CD14-positive monocyte (primary cell): Measurements from ENCODE around the gene TICRR. TPM values are rescaled to one million over a fixed set of nuclear protein-coding genes. Genes with fewer than 3 reads are reported as not detected.

Source experiments
- DNase-seq, 3 donors: peaks; one replicate each; pipeline ENCODE4 v3.0.0-alpha.2; 2011 to 2022
- H2AFZ ChIP-seq: 2 replicates; pipeline ENCODE4 v1.6.0; 2012; ENCODE audit warnings: mild to moderate bottlenecking, low read depth, low read length, inconsistent platforms; ENCODE audit not compliant: insufficient read depth, poor library complexity, severe bottlenecking
- H3K27ac ChIP-seq, 2 donors: 1 replicate in 1 of 2; 2 replicates in 1 of 2; pipeline ENCODE4 v1.5.1; 2012 to 2013; ENCODE audit warnings: low read length in 2 of 2, control low read depth in 1 of 2, inconsistent platforms in 1 of 2, low read depth in 1 of 2, mild to moderate bottlenecking in 1 of 2
- H3K27me3 ChIP-seq, 2 donors: one replicate each; pipeline versions ENCODE4 v1.6.0 to v1.6.1; 2011 to 2013; ENCODE audit warnings: low read length in 2 of 2; ENCODE audit not compliant: control insufficient read depth in 2 of 2, insufficient read depth in 2 of 2
- H3K36me3 ChIP-seq, 2 donors: replicated peaks in 1 of 2; 1 replicate in 1 of 2; 2 replicates in 1 of 2; pipeline versions ENCODE4 v1.5.1 to v1.6.1; 2012 to 2013; ENCODE audit warnings: low read length in 2 of 2, control low read depth in 1 of 2, inconsistent platforms in 1 of 2, mild to moderate bottlenecking in 1 of 2; ENCODE audit not compliant: insufficient read depth in 2 of 2, control insufficient read depth in 1 of 2
- H3K4me1 ChIP-seq, 2 donors: 1 replicate in 1 of 2; 2 replicates in 1 of 2; pipeline versions ENCODE4 v1.5.1 to v1.6.1; 2012 to 2013; ENCODE audit warnings: low read length in 2 of 2, control low read depth in 1 of 2, inconsistent platforms in 1 of 2, mild to moderate bottlenecking in 1 of 2, moderate library complexity in 1 of 2; ENCODE audit not compliant: insufficient read depth in 2 of 2, control insufficient read depth in 1 of 2
- H3K4me2 ChIP-seq: replicated peaks from 2 replicates; pipeline ENCODE3; 2012; ENCODE audit warnings: low read length, moderate library complexity, mild to moderate bottlenecking; ENCODE audit not compliant: poor library complexity, severe bottlenecking; ENCODE audit errors: extremely low read depth
- H3K4me3 ChIP-seq, 3 experiments: fragments of 200-600 bp in 1 of 3; sonication (generic) in 1 of 3; replicated peaks in 1 of 3; 1 replicate in 2 of 3; 2 replicates in 1 of 3; pipeline ENCODE4 v1.5.1; 2011 to 2013; ENCODE audit warnings: low read length in 3 of 3, mild to moderate bottlenecking in 3 of 3, control low read depth in 2 of 3, low read depth in 2 of 3, inconsistent platforms in 1 of 3, moderate library complexity in 1 of 3
- H3K79me2 ChIP-seq: 2 replicates; pipeline ENCODE4 v1.6.0; 2012; ENCODE audit warnings: mild to moderate bottlenecking, control low read depth, inconsistent platforms, low read length, moderate library complexity; ENCODE audit not compliant: insufficient read depth
- H3K9ac ChIP-seq: 2 replicates; pipeline ENCODE4 v1.6.0; 2017; ENCODE audit warnings: low read length, mild to moderate bottlenecking; ENCODE audit not compliant: insufficient read depth, poor library complexity, severe bottlenecking
- H3K9me3 ChIP-seq, 2 donors: replicated peaks in 1 of 2; 1 replicate in 1 of 2; 2 replicates in 1 of 2; pipeline versions ENCODE4 v1.5.1 to v1.6.1; 2012 to 2013; ENCODE audit warnings: low read length in 2 of 2, control low read depth in 1 of 2; ENCODE audit not compliant: control insufficient read depth in 1 of 2, insufficient read depth in 1 of 2
- H4K20me1 ChIP-seq: 2 replicates; pipeline ENCODE4 v1.6.0; 2012; ENCODE audit warnings: mild to moderate bottlenecking, low read length, control low read depth, moderate library complexity; ENCODE audit not compliant: insufficient read depth
- H3K27ac Mint-ChIP-seq, 7 donors: one replicate each; pipeline ENCODE4 v1.8.0; 2020; ENCODE audit warnings: mild to moderate bottlenecking in 7 of 7, mixed read lengths in 7 of 7, moderate library complexity in 6 of 7, inconsistent platforms in 2 of 7
- H3K27me3 Mint-ChIP-seq, 3 donors: one replicate each; pipeline ENCODE4 v1.8.0; 2021 to 2022; ENCODE audit warnings: low read depth in 3 of 3, mild to moderate bottlenecking in 3 of 3, mixed read lengths in 3 of 3, moderate library complexity in 3 of 3, inconsistent platforms in 1 of 3
- H3K36me3 Mint-ChIP-seq, 2 donors: one replicate each; pipeline ENCODE4 v1.8.0; 2020; ENCODE audit warnings: mixed read lengths in 2 of 2, inconsistent platforms in 1 of 2, mild to moderate bottlenecking in 1 of 2
- H3K4me1 Mint-ChIP-seq: one replicate; pipeline ENCODE4 v1.8.0; 2020; ENCODE audit warnings: mild to moderate bottlenecking, mixed read lengths
- H3K4me3 Mint-ChIP-seq, 2 donors: one replicate each; pipeline ENCODE4 v1.8.0; 2020; ENCODE audit warnings: mild to moderate bottlenecking in 2 of 2, mixed read lengths in 2 of 2, moderate library complexity in 1 of 2
- H3K9me3 Mint-ChIP-seq, 7 donors: one replicate each; pipeline ENCODE4 v1.8.0; 2020 to 2022; ENCODE audit warnings: mixed read lengths in 7 of 7, mild to moderate bottlenecking in 6 of 7, moderate library complexity in 6 of 7, inconsistent platforms in 2 of 7
- WGBS: methylation state at CpG from one replicate; pipeline ENCODE4 v1.1.5; 2013; ENCODE audit warnings: missing lambda C conversion rate; ENCODE audit not compliant: insufficient coverage; 5-methylcytosine and 5-hydroxymethylcytosine counted together
- intact Hi-C, 2 donors: fragments of 100-400 bp; cut with micrococcal nuclease; formaldehyde crosslinking; loops; one replicate each; pipeline versions ENCODE4 v1.15.0 to v1.15.1; 2023
- polyA plus RNA-seq, 3 donors: library from polyadenylated mRNA; depleted of rRNA in 1 of 3; unstranded in 2 of 3; stranded (reverse) in 1 of 3; fragments of 300-500 nt in 2 of 3; fragments of >200 nt in 1 of 3; fragmentation: Illumina TruSeq in 2 of 3; gene quantifications; 1 replicate in 2 of 3; 2 replicates in 1 of 3; pipeline ENCODE4 v1.2.3, GENCODE V29; 2012 to 2021
- TF ChIP-seq, protein P1 (sequence below): fragments of 200-600 bp; IDR thresholded peaks from one replicate; pipeline ENCODE4 v1.8.0; 2022; ENCODE audit warnings: antibody characterized with exemption, mild to moderate bottlenecking

The TICRR gene
- polyA plus RNA-seq, 3 donors, result not detected

DNA sequence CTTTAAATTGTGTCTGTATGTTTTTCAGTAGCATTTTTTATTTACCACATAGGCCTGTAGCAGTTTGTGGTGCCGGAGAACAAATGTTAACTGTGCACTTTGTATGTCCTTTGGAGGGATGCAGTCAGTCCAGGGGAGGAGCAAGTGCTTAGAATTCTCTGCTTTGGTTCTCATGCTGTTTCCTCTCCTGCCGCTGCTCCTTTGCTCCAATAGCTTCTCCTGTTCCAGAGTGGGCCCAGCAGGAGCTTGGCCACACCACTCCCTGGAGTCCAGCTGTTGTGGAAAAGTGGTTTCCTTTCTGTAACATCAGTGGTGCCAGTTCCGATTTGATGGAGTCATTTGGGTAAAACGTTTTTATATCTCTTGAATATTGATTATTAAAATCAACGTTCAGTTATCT lies 16.6 kb downstream of the TICRR start:
- no peak overlapping the region for H3K4me3 ChIP-seq
- Mint-ChIP-seq H3K4me1 (no peaks in the 10 kb centered on the region), H3K9me3 (no peaks in the 10 kb centered on the region), H3K27ac (peak overlapping the region in 1 of 7 donors; percentile 4), H3K4me3 (no peak overlapping the region), H3K36me3 (peaks cover 47 to 60% of the 10 kb centered on the region in 2 donors), H3K27me3 (no peaks in the 10 kb centered on the region)
- H3K9me3 ChIP-seq, result no peaks in the 10 kb centered on the region
- TF ChIP-seq, protein P1, sequence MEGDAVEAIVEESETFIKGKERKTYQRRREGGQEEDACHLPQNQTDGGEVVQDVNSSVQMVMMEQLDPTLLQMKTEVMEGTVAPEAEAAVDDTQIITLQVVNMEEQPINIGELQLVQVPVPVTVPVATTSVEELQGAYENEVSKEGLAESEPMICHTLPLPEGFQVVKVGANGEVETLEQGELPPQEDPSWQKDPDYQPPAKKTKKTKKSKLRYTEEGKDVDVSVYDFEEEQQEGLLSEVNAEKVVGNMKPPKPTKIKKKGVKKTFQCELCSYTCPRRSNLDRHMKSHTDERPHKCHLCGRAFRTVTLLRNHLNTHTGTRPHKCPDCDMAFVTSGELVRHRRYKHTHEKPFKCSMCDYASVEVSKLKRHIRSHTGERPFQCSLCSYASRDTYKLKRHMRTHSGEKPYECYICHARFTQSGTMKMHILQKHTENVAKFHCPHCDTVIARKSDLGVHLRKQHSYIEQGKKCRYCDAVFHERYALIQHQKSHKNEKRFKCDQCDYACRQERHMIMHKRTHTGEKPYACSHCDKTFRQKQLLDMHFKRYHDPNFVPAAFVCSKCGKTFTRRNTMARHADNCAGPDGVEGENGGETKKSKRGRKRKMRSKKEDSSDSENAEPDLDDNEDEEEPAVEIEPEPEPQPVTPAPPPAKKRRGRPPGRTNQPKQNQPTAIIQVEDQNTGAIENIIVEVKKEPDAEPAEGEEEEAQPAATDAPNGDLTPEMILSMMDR, result no peak
- no peaks in the 10 kb centered on the region for H3K4me1 ChIP-seq
- no peak overlapping the region for H3K4me2 ChIP-seq
- H3K79me2 ChIP-seq, result peaks cover 20% of the 10 kb centered on the region
- H3K9ac ChIP-seq, result no peak overlapping the region
- intact Hi-C loops, result no loop called here
- H3K27me3 ChIP-seq, result no peaks in the 10 kb centered on the region
- no peaks in the 10 kb centered on the region for H4K20me1 ChIP-seq
- no CpG with 5 or more reads among the region's 5 CpGs for WGBS
- H3K27ac ChIP-seq, result no peak overlapping the region
- H3K36me3 ChIP-seq, result peaks cover 64 to 91% of the 10 kb centered on the region in 2 donors
- H2AFZ ChIP-seq, result no peak overlapping the region
- DNase-seq, result no peak

DNA sequence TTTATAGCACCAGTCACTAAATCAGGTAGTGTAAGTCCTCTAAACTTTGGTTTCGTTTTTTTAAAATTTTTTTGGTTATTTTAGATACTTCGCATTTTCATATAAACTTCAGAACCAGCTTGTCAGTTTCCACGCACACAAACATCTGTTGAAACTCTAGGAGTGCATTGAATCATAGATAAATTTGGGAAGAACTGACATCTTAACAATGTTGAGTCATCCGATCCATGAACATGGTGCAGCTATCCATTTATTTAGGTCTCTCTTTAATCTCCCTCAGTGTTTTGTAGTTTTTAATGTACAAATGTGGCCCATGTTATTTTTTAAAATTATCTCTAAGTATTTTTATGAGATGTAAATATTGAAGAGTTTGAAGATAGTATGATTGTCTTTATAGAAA lies 17.7 kb downstream of the TICRR start:
- peaks cover 16% of the 10 kb centered on the region for H3K79me2 ChIP-seq
- H3K27ac Mint-ChIP-seq, result no peak overlapping the region
- intact Hi-C loops, result no loop called here
- H3K4me1 Mint-ChIP-seq, result no peaks in the 10 kb centered on the region
- no peak overlapping the region for H3K27ac ChIP-seq
- H3K9me3 Mint-ChIP-seq, result no peaks in the 10 kb centered on the region
- WGBS, result no CpG with 5 or more reads among the region's 4 CpGs
- DNase-seq, result no peak
- no peaks in the 10 kb centered on the region for H3K27me3 Mint-ChIP-seq
- TF ChIP-seq, protein P1, result no peak
- peaks cover 63 to 91% of the 10 kb centered on the region in 2 donors for H3K36me3 ChIP-seq
- H3K4me2 ChIP-seq, result no peak overlapping the region
- no peak overlapping the region for H2AFZ ChIP-seq
- no peaks in the 10 kb centered on the region for H3K9me3 ChIP-seq
- H3K36me3 Mint-ChIP-seq, result peaks cover 56 to 71% of the 10 kb centered on the region in 2 donors
- no peaks in the 10 kb centered on the region for H3K27me3 ChIP-seq
- H3K4me1 ChIP-seq, result no peaks in the 10 kb centered on the region
- no peak overlapping the region for H3K9ac ChIP-seq
- no peak overlapping the region for H3K4me3 Mint-ChIP-seq
- no peaks in the 10 kb centered on the region for H4K20me1 ChIP-seq
- no peak overlapping the region for H3K4me3 ChIP-seq
